H1 (cell line): ENCODE results near the gene RCAN2. TPM values are rescaled to one million over a fixed set of nuclear protein-coding genes. Genes with fewer than 3 reads are reported as not detected.

Experiments used
- FOSL1 ChIP-seq: IDR thresholded peaks from 2 replicates; pipeline ENCODE4 v1.6.1; 2011; ENCODE audit warnings: mild to moderate bottlenecking, low read depth, low read length, moderate library complexity; ENCODE audit not compliant: insufficient read depth
- KDM4A ChIP-seq: IDR thresholded peaks from one replicate; pipeline ENCODE4 v1.7.1; 2012; ENCODE audit warnings: low read depth, mild to moderate bottlenecking, moderate library complexity, low read length, inconsistent platforms; ENCODE audit not compliant: severe bottlenecking
- TCF12 ChIP-seq: IDR thresholded peaks from 2 replicates; pipeline ENCODE4 v1.6.1; 2011; ENCODE audit warnings: low read depth, mild to moderate bottlenecking, low read length
- polyA plus RNA-seq, 7 experiments: library from polyadenylated mRNA; depleted of rRNA in 3 of 7; stranded (reverse) in 5 of 7; unstranded in 2 of 7; fragments of >200 nt in 5 of 7; fragments of 200-250 nt in 2 of 7; gene quantifications; 1 replicate in 5 of 7; 2 replicates in 1 of 7; 4 replicates in 1 of 7; pipeline versions ENCODE4 v1.2.1 to v1.2.3, GENCODE V29; 2011 to 2013; ENCODE audit warnings: missing spikeins in 2 of 7, mixed read lengths in 2 of 7
- total RNA-seq: library from RNA; stranded (reverse); fragmentation: NEBNext Ultra II Directional; extraction: Animal tissue kit (Norgen Biotek cat#: 25700); gene quantifications from 2 replicates; pipeline ENCODE4 v1.2.1, GENCODE V29; 2021
- TF ChIP-seq, protein P1 (sequence below): IDR thresholded peaks from 2 replicates; pipeline ENCODE4 v1.6.1; 2011; ENCODE audit warnings: low read length, improper control_type of control experiment
- TF ChIP-seq, protein P2 (sequence below): IDR thresholded peaks from 2 replicates; pipeline ENCODE4 v1.6.1; 2011; ENCODE audit warnings: low read depth, mild to moderate bottlenecking, low read length; ENCODE audit not compliant: insufficient read depth

The RCAN2 gene
- total and polyA plus RNA-seq, 2 of the 8 experiments (the other 6 are each of a cell fraction or from before 2014, with no cell fraction given), result 5.0 to 8.5 TPM

DNA sequence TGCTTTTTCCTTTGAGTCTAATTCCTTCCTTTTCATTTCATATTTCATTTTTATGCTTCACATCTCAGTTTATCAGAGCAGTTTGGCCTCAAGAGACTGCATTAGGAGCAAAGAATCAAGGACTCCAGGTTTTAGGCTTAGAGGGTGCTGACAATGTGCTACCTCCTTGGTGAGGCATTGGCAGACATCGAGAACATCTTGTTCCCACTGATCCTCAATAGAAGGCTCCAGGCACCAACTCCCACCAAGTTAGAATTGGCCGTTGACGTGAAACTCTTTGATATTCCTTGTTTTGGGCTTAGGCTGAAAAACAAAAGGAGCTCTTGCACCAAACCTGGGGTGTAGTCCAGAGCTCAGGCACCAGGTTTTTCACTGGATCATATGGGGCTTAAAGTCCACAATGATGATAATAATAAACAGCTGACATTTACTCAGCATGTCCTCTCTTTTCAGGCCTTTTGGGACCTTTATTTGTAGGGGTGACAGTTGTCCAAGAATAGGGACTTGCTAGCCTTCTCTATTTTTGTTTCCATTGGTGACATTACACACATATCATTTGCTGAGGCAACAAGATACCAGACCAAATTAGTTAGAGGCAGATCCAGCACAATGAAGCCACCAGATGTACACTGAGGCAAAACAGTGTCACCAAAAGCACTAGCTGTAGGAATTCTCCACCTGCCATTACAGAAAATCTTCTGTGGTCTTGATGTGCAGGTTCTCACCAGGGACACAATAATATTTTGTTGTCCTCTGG is 239.5 kb downstream of the RCAN2 start (continued):
- TF ChIP-seq, protein P1, sequence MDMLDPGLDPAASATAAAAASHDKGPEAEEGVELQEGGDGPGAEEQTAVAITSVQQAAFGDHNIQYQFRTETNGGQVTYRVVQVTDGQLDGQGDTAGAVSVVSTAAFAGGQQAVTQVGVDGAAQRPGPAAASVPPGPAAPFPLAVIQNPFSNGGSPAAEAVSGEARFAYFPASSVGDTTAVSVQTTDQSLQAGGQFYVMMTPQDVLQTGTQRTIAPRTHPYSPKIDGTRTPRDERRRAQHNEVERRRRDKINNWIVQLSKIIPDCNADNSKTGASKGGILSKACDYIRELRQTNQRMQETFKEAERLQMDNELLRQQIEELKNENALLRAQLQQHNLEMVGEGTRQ, result no peak
- TF ChIP-seq, protein P2, sequence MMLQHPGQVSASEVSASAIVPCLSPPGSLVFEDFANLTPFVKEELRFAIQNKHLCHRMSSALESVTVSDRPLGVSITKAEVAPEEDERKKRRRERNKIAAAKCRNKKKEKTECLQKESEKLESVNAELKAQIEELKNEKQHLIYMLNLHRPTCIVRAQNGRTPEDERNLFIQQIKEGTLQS, result no peak
- TF ChIP-seq FOSL1 (no peak), TCF12 (no peak), KDM4A (no peak)
